ENCODE measurements around the gene RNF112. TPM values are rescaled to one million over a fixed set of nuclear protein-coding genes. Genes with fewer than 3 reads are reported as not detected.
"Not testable (repeated sequence)": the region's sequence is repeated elsewhere in the genome, so short reads cannot be mapped to it uniquely, and the experiment has no call there.

The RNF112 gene
- total RNA-seq, 1 experiment from 2014 or later: not detected

GRCh38 chr17:19445105-19445504 is 34.1 kb downstream of the RNF112 start:
- DNase-seq (ENCODE audit: low read depth): no peak

GRCh38 chr17:19446577-19446976 is 35.5 kb downstream of the RNF112 start:
- not testable (repeated sequence) for DNase-seq (ENCODE audit: low read depth)

GRCh38 chr17:19447085-19447583 is 36.1 kb downstream of the RNF112 start:
- DNase-seq (ENCODE audit: low read depth): peak; percentile 67

- peak; percentile 67 for DNase-seq (ENCODE audit: low read depth)
Measured at GRCh38 chr17:19448341-19449268, 37.6 kb downstream of the RNF112 start.

GRCh38 chr17:19449656-19450055 is 38.6 kb downstream of the RNF112 start:
- DNase-seq (ENCODE audit: low read depth): no peak

GRCh38 chr17:19453296-19453695 is 42.3 kb downstream of the RNF112 start:
- DNase-seq (ENCODE audit: low read depth): no peak

GRCh38 chr17:19454074-19454473 is 43.0 kb downstream of the RNF112 start:
- no peak for DNase-seq (ENCODE audit: low read depth)

GRCh38 chr17:19456016-19456927 is 45.2 kb downstream of the RNF112 start:
- DNase-seq (ENCODE audit: low read depth): no peak

- no peak for DNase-seq (ENCODE audit: low read depth)
Measured at GRCh38 chr17:19457046-19457445, 46.0 kb downstream of the RNF112 start.

GRCh38 chr17:19457830-19458271 is 46.8 kb downstream of the RNF112 start:
- no peak for DNase-seq (ENCODE audit: low read depth)

- not testable (repeated sequence) for DNase-seq (ENCODE audit: low read depth)
Measured at GRCh38 chr17:19458481-19458880, 47.4 kb downstream of the RNF112 start.

GRCh38 chr17:19459018-19459655 is 48.1 kb downstream of the RNF112 start:
- not testable (repeated sequence) for DNase-seq (ENCODE audit: low read depth)

- no peak for DNase-seq (ENCODE audit: low read depth)
Measured at GRCh38 chr17:19460700-19461099, 49.7 kb downstream of the RNF112 start.

GRCh38 chr17:19461116-19461515 is 50.1 kb downstream of the RNF112 start:
- no peak for DNase-seq (ENCODE audit: low read depth)

GRCh38 chr17:19461681-19462080 is 50.6 kb downstream of the RNF112 start:
- DNase-seq (ENCODE audit: low read depth): no peak

- DNase-seq (ENCODE audit: low read depth): not testable (repeated sequence)
Measured at GRCh38 chr17:19462456-19463035, 51.5 kb downstream of the RNF112 start.

GRCh38 chr17:19464031-19465026 is 53.3 kb downstream of the RNF112 start:
- no peak for DNase-seq (ENCODE audit: low read depth)

All from HT1080 (cell line).